NK-92 (cell line): ENCODE results near the gene RASGRF1.
"Not testable (repeated sequence)": the region's sequence is repeated elsewhere in the genome, so short reads cannot be mapped to it uniquely, and the experiment has no call there.

Source experiments
- DNase-seq: peaks from one replicate; lab custom pipeline; 2025; ENCODE audit not compliant: unreplicated experiment; lab: John Stamatoyannopoulos, UW

Gene RASGRF1

GRCh38 chr15:79045041-79045440 is 45.5 kb downstream of the RASGRF1 start:
- no peak for DNase-seq

- no peak for DNase-seq
These were observed 48.2 kb downstream of the RASGRF1 start for GRCh38 chr15:79042213-79042928.

GRCh38 chr15:79041601-79042168 is 48.9 kb downstream of the RASGRF1 start:
- DNase-seq, result no peak

- no peak for DNase-seq
These were observed 52.7 kb downstream of the RASGRF1 start for GRCh38 chr15:79037848-79038247.

- DNase-seq, result no peak
These were observed 54.3 kb downstream of the RASGRF1 start for GRCh38 chr15:79036323-79036722.

GRCh38 chr15:79035814-79036213 is 54.8 kb downstream of the RASGRF1 start:
- DNase-seq, result no peak

- DNase-seq, result no peak
These were observed 55.4 kb downstream of the RASGRF1 start for GRCh38 chr15:79035111-79035601.

- no peak for DNase-seq
These were observed 56.3 kb downstream of the RASGRF1 start for GRCh38 chr15:79034284-79034683.

- DNase-seq, result no peak
These were observed 57.9 kb downstream of the RASGRF1 start for GRCh38 chr15:79032656-79033055.

- no peak for DNase-seq
These were observed 58.8 kb downstream of the RASGRF1 start for GRCh38 chr15:79031821-79032220.

- no peak for DNase-seq
These were observed 59.4 kb downstream of the RASGRF1 start for GRCh38 chr15:79031201-79031600.

GRCh38 chr15:79030470-79030869 is 60.1 kb downstream of the RASGRF1 start:
- no peak for DNase-seq

- no peak for DNase-seq
These were observed 62.1 kb downstream of the RASGRF1 start for GRCh38 chr15:79028411-79028964.

- DNase-seq, result no peak
These were observed 62.8 kb downstream of the RASGRF1 start for GRCh38 chr15:79027532-79028410.

- no peak for DNase-seq
These were observed 64.8 kb downstream of the RASGRF1 start for GRCh38 chr15:79025802-79026201.

GRCh38 chr15:79025201-79025600 is 65.4 kb downstream of the RASGRF1 start:
- no peak for DNase-seq

GRCh38 chr15:79024493-79024892 is 66.1 kb downstream of the RASGRF1 start:
- DNase-seq, result not testable (repeated sequence)

- no peak for DNase-seq
These were observed 66.7 kb downstream of the RASGRF1 start for GRCh38 chr15:79023918-79024317.

GRCh38 chr15:79023546-79023890 is 67.1 kb downstream of the RASGRF1 start:
- DNase-seq, result no peak

- DNase-seq, result no peak
These were observed 71.6 kb downstream of the RASGRF1 start for GRCh38 chr15:79018960-79019359.

GRCh38 chr15:79017953-79018352 is 72.6 kb downstream of the RASGRF1 start:
- DNase-seq, result no peak
